ENCODE data around the gene EXOC4. TPM values are rescaled to one million over a fixed set of nuclear protein-coding genes. Genes with fewer than 3 reads are reported as not detected.

Gene EXOC4
- total and polyA plus RNA-seq, 2 of the 8 experiments (the other 6 are each of a cell fraction or from before 2014, with no cell fraction given), result 27.0 to 67.3 TPM

DNA sequence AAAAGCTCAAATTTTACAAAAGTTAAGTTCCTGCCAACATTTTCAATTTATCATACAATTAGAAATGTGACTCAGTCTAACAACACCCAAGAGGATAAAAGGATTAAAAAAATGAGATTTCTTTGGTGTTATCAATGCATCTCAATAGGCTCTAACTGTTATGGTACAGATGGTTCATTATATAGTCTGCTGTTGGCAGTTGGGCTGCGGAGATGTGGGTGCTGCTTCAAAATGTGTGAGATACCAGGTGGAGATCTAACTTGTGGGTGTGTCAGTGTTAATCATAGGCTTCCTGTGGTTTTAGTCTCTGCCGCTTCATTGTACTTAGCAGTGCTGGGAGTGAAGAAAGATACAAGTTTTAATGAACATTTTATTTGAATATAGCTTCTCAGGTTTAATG, 231.2 kb downstream of the EXOC4 start:
- H3K4me1 ChIP-seq (replicated peaks in 1 of 4; ENCODE audit: control insufficient read depth in 3 of 4, insufficient read depth in 4 of 4, low read length in 3 of 4), result no peaks in the 10 kb centered on the region
- H4K8ac ChIP-seq (ENCODE audit: extremely low read depth, insufficient read depth, low read length), result no peak overlapping the region
- H2BK120ac ChIP-seq (replicated peaks; ENCODE audit: low read depth, low read length), result no peak overlapping the region
- H3K18ac ChIP-seq (ENCODE audit: extremely low read depth, low read length), result no peak overlapping the region
- no peak overlapping the region for H2BK12ac ChIP-seq (ENCODE audit: low read depth, low read length)
- no peak overlapping the region for H3K4ac ChIP-seq (replicated peaks; ENCODE audit: insufficient read length, low read depth, low read length)
- no peak overlapping the region for H4K5ac ChIP-seq (ENCODE audit: insufficient read length, low read depth, low read length)
- no peaks in the 10 kb centered on the region for H3K79me1 ChIP-seq (ENCODE audit: low read depth, low read length)
- no peak overlapping the region for H3K14ac ChIP-seq (ENCODE audit: insufficient read length)
- no peak overlapping the region for H2AK5ac ChIP-seq (ENCODE audit: low read depth, low read length)
- H3K9me3 ChIP-seq (ENCODE audit: insufficient read depth in 2 of 2, low read depth in 1 of 2, low read length in 1 of 2), result no peaks in the 10 kb centered on the region
- CTCF ChIA-PET (ENCODE audit: partially characterized antibody), result interaction anchor here (1.2 kb wide), 1 partner anchor 15 kb away, joined by 3 read pairs; no protein-coding TSS in a partner anchor
- H3K79me2 ChIP-seq (ENCODE audit: control insufficient read depth in 1 of 2, insufficient read depth in 2 of 2, low read length in 2 of 2), result no peaks in the 10 kb centered on the region
- H3K56ac ChIP-seq (replicated peaks; ENCODE audit: insufficient read length, low read depth, low read length), result no peak overlapping the region
- no peak overlapping the region for H2BK20ac ChIP-seq (ENCODE audit: low read length)
- 84% methylated on average over 2 of the region's 2 CpGs; no CpG with 5 or more reads in 1 of the 2 experiments for WGBS, 2 experiments (ENCODE audit: extremely low coverage in 1 of 2, insufficient coverage in 1 of 2, insufficient read length in 1 of 2, insufficient replicate concordance in 2 of 2, low coverage in 1 of 2, low lambda C conversion rate in 2 of 2, missing lambda C conversion rate in 1 of 2)
- H2AFZ ChIP-seq (ENCODE audit: low read length), result no peak overlapping the region
- H3K4me3 ChIP-seq (ENCODE audit: extremely low read depth in 1 of 4, insufficient read depth in 2 of 4, low read depth in 3 of 4, low read length in 4 of 4), result no peak overlapping the region
- peaks cover 0 to 2% (median 0%) of the 10 kb centered on the region in 4 experiments; a peak in 2 of 8 replicates for H3K36me3 ChIP-seq (ENCODE audit: control insufficient read depth in 2 of 4, insufficient read depth in 4 of 4, low read length in 3 of 4)
- H4K20me1 ChIP-seq (replicated peaks in 1 of 2; ENCODE audit: control insufficient read depth in 1 of 2, insufficient read depth in 2 of 2, low read length in 2 of 2), result peaks cover 0 to 4% of the 10 kb centered on the region in 2 experiments
- DNase-seq (ENCODE audit: low read depth in 1 of 2, low spot score in 2 of 2) (no peak), FAIRE-seq (no peak)
- H2BK5ac ChIP-seq (ENCODE audit: low read depth, low read length), result no peak overlapping the region
- no peak overlapping the region for H2BK15ac ChIP-seq (ENCODE audit: low read length)
- H3K9ac ChIP-seq (replicated peaks in 1 of 4; ENCODE audit: extremely low read depth in 1 of 4, low read depth in 3 of 4, low read length in 3 of 4), result no peak overlapping the region
- H3K27ac ChIP-seq (ENCODE audit: low read depth, low read length), result no peak overlapping the region
- no peaks in the 10 kb centered on the region for H3K27me3 ChIP-seq (replicated peaks in 1 of 4; ENCODE audit: control insufficient read depth in 3 of 4, extremely low read depth in 1 of 4, insufficient read depth in 3 of 4, low read length in 3 of 4)
- no peak overlapping the region for H3K4me2 ChIP-seq (ENCODE audit: insufficient read depth in 1 of 2, low read depth in 2 of 2, low read length in 2 of 2)
- H4K91ac ChIP-seq (replicated peaks; ENCODE audit: insufficient read length, low read length), result no peak overlapping the region
- no peak overlapping the region for H3K23ac ChIP-seq (ENCODE audit: insufficient read length)
- POLR2A ChIA-PET (ENCODE audit: partially characterized antibody), result no interaction called here
- 0 out of 2 replicates have a peak, but pooled peaks cover 1% of the 10 kb centered on the region for H3K23me2 ChIP-seq (ENCODE audit: low read depth, low read length)
- TF ChIP-seq JUN (IDR thresholded peaks at IDR 0.05; ENCODE audit: low read depth, low read length) (no peak), SIRT6 (IDR thresholded peaks at IDR 0.05; ENCODE audit: low read length) (no peak), ASH2L (IDR thresholded peaks at IDR 0.05; ENCODE audit: low read length) (no peak), POLR2AphosphoS5 (IDR thresholded peaks at IDR 0.05; ENCODE audit: low read depth, low read length) (no peak), JUND (IDR thresholded peaks at IDR 0.05; ENCODE audit: low read length) (no peak), POLR2A (IDR thresholded peaks at IDR 0.05; ENCODE audit: control extremely low read depth in 1 of 2, low read depth in 2 of 2, low read length in 2 of 2) (no peak)
- TF ChIP-seq, protein P1, sequence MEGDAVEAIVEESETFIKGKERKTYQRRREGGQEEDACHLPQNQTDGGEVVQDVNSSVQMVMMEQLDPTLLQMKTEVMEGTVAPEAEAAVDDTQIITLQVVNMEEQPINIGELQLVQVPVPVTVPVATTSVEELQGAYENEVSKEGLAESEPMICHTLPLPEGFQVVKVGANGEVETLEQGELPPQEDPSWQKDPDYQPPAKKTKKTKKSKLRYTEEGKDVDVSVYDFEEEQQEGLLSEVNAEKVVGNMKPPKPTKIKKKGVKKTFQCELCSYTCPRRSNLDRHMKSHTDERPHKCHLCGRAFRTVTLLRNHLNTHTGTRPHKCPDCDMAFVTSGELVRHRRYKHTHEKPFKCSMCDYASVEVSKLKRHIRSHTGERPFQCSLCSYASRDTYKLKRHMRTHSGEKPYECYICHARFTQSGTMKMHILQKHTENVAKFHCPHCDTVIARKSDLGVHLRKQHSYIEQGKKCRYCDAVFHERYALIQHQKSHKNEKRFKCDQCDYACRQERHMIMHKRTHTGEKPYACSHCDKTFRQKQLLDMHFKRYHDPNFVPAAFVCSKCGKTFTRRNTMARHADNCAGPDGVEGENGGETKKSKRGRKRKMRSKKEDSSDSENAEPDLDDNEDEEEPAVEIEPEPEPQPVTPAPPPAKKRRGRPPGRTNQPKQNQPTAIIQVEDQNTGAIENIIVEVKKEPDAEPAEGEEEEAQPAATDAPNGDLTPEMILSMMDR (IDR thresholded peaks at IDR 0.05; ENCODE audit: control extremely low read depth in 1 of 3, insufficient read depth in 1 of 3, low read depth in 1 of 3, low read length in 3 of 3), result no peak
